Stimulated activated CD4-positive, alpha-beta T cell treated with anti-CD3 and anti-CD28 coated beads, Interleukin-1b, Interleukin-23, amount 100 ng/mL, for 4 hours (primary cell): ENCODE measurements around the gene ZDHHC1.

Experiments used
- DNase-seq, 2 donors: peaks; one replicate each; pipeline ENCODE4 v3.0.0-alpha.2; 2020; ENCODE audit warnings: low read depth in 2 of 2

ZDHHC1 gene

GRCh38 chr16:67415872-67416793 lies at the start of gene ZDHHC1:
Gene ZDHHC1 (minus strand): TSS chr16:67416477. CDS start chr16:67407775, 8,702 bp downstream.
- peak; percentile 16 to 50 for DNase-seq

- no peak for DNase-seq
These were observed 48.3 kb upstream of the ZDHHC1 start for GRCh38 chr16:67464565-67464964.

GRCh38 chr16:67463691-67464090 lies 47.4 kb upstream of the ZDHHC1 start:
- DNase-seq: no peak

GRCh38 chr16:67463059-67463458 lies 46.8 kb upstream of the ZDHHC1 start:
- no peak for DNase-seq

GRCh38 chr16:67462279-67462655 lies 46.0 kb upstream of the ZDHHC1 start:
- DNase-seq: no peak

- no peak for DNase-seq
These were observed 45.5 kb upstream of the ZDHHC1 start for GRCh38 chr16:67461600-67462278.

GRCh38 chr16:67460961-67461360 lies 44.7 kb upstream of the ZDHHC1 start:
- no peak for DNase-seq

- DNase-seq: no peak
These were observed 43.9 kb upstream of the ZDHHC1 start for GRCh38 chr16:67460168-67460567.

- no peak for DNase-seq
These were observed 43.5 kb upstream of the ZDHHC1 start for GRCh38 chr16:67459861-67460150.

GRCh38 chr16:67459066-67459860 lies 43.0 kb upstream of the ZDHHC1 start:
- no peak for DNase-seq

- no peak for DNase-seq
These were observed 41.9 kb upstream of the ZDHHC1 start for GRCh38 chr16:67458121-67458641.

GRCh38 chr16:67457611-67458010 lies 41.3 kb upstream of the ZDHHC1 start:
- no peak for DNase-seq

GRCh38 chr16:67456391-67457081 lies 40.3 kb upstream of the ZDHHC1 start:
- DNase-seq: no peak

GRCh38 chr16:67454852-67455251 lies 38.6 kb upstream of the ZDHHC1 start:
- DNase-seq: no peak

GRCh38 chr16:67454104-67454503 lies 37.8 kb upstream of the ZDHHC1 start:
- no peak for DNase-seq

GRCh38 chr16:67451704-67452435 lies 35.6 kb upstream of the ZDHHC1 start:
- DNase-seq: no peak

- no peak for DNase-seq
These were observed 34.9 kb upstream of the ZDHHC1 start for GRCh38 chr16:67451061-67451703.

- no peak for DNase-seq
These were observed 33.5 kb upstream of the ZDHHC1 start for GRCh38 chr16:67449739-67450138.

- no peak for DNase-seq
These were observed 33.1 kb upstream of the ZDHHC1 start for GRCh38 chr16:67449336-67449735.

GRCh38 chr16:67448580-67448979 lies 32.3 kb upstream of the ZDHHC1 start:
- no peak for DNase-seq
